Urinary bladder (tissue), 4 donors: ENCODE data around the gene NAV3. TPM values are rescaled to one million over a fixed set of nuclear protein-coding genes. Genes with fewer than 3 reads are reported as not detected.

Experiments
- DNase-seq: peaks from one replicate; pipeline ENCODE4 v3.0.0-alpha.2; 2015; ENCODE audit errors: extremely low spot score
- H3K27ac ChIP-seq: one replicate; pipeline ENCODE4 v1.5.1; 2013; ENCODE audit warnings: low read depth, mild to moderate bottlenecking, moderate library complexity
- H3K36me3 ChIP-seq: one replicate; pipeline ENCODE4 v1.6.1; 2013; ENCODE audit warnings: mild to moderate bottlenecking, moderate library complexity; ENCODE audit not compliant: insufficient read depth
- H3K4me1 ChIP-seq: one replicate; pipeline ENCODE4 v1.6.1; 2013; ENCODE audit warnings: mild to moderate bottlenecking, moderate library complexity; ENCODE audit not compliant: insufficient read depth
- H3K4me3 ChIP-seq: one replicate; pipeline ENCODE4 v1.5.1; 2013; ENCODE audit warnings: low read depth, low read length
- WGBS: extraction: QIAGEN DNeasy Blood & Tissue Kit; methylation state at CpG from one replicate; pipeline ENCODE4 v1.1.7; 2013; 5-methylcytosine and 5-hydroxymethylcytosine counted together
- polyA plus RNA-seq: library from polyadenylated mRNA; stranded (reverse); fragments of 200-250 nt; gene quantifications from one replicate; pipeline ENCODE4 v1.2.3, GENCODE V29; 2013
- total RNA-seq: library from RNA; depleted of rRNA; stranded (reverse); fragments of >200 nt; gene quantifications from one replicate; pipeline ENCODE4 v1.2.3, GENCODE V29; 2014
- donor health status: healthy with polysubstance abuse.
- donor health status: healthy.

NAV3 gene
- 97.2 TPM for total RNA-seq
- polyA plus RNA-seq, result 5.3 TPM

GRCh38 chr12:77830583-77831351 is at the start of gene NAV3:
TSS of gene NAV3 (plus strand) at chr12:77830894. CDS start at chr12:77831462, 568 bp downstream.
- Histone ChIP-seq H3K27ac (no peak within 1 kb of the TSS), H3K36me3 (no peaks in the 10 kb centered on the region), H3K4me1 (no peaks in the 10 kb centered on the region), H3K4me3 (no peak within 1 kb of the TSS)
- WGBS, result 13% methylated on average over 3 of the region's 3 CpGs
- peak; percentile 59 for DNase-seq

GRCh38 chr12:77782034-77782433 is 48.7 kb upstream of the NAV3 start:
- H3K4me1 ChIP-seq, result no peaks in the 10 kb centered on the region
- no peak overlapping the region for H3K27ac ChIP-seq
- no peak overlapping the region for H3K4me3 ChIP-seq
- DNase-seq, result no peak
- WGBS, result 62% methylated on average over 2 of the region's 2 CpGs
- H3K36me3 ChIP-seq, result no peaks in the 10 kb centered on the region

GRCh38 chr12:77782766-77783165 is 47.9 kb upstream of the NAV3 start:
- Histone ChIP-seq H3K4me1 (no peaks in the 10 kb centered on the region), H3K27ac (no peak overlapping the region), H3K36me3 (no peaks in the 10 kb centered on the region), H3K4me3 (no peak overlapping the region)
- 92% methylated on average over 1 of the region's 1 CpG for WGBS
- no peak for DNase-seq

- H3K36me3 ChIP-seq, result no peaks in the 10 kb centered on the region
- H3K27ac ChIP-seq, result no peak overlapping the region
- H3K4me3 ChIP-seq, result no peak overlapping the region
- no peak for DNase-seq
- H3K4me1 ChIP-seq, result no peaks in the 10 kb centered on the region
Observed at GRCh38 chr12:77785211-77785610, 45.5 kb upstream of the NAV3 start.

DNA sequence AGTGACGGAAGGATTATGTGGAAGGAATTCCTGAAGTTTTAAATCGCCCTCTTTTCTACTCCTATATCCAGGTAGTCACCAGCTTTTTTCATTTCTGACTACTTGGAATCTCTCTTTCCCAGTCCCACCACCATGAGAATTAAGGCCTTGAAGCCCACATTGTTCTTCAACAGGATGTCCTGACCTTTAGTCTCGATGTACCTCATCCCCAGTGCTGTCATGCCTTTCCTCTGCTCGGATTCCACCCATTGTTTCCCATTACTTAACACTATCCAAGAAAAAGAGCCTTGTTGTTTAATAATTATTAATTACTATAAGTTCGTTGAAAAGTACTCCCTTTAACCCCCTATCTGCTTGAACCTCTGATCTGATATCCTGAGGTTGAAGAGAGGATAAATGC is 44.0 kb upstream of the NAV3 start:
- Histone ChIP-seq H3K27ac (no peak overlapping the region), H3K4me3 (no peak overlapping the region), H3K36me3 (no peaks in the 10 kb centered on the region), H3K4me1 (no peaks in the 10 kb centered on the region)
- no peak for DNase-seq
- WGBS, result 88% methylated on average over 5 of the region's 5 CpGs

DNA sequence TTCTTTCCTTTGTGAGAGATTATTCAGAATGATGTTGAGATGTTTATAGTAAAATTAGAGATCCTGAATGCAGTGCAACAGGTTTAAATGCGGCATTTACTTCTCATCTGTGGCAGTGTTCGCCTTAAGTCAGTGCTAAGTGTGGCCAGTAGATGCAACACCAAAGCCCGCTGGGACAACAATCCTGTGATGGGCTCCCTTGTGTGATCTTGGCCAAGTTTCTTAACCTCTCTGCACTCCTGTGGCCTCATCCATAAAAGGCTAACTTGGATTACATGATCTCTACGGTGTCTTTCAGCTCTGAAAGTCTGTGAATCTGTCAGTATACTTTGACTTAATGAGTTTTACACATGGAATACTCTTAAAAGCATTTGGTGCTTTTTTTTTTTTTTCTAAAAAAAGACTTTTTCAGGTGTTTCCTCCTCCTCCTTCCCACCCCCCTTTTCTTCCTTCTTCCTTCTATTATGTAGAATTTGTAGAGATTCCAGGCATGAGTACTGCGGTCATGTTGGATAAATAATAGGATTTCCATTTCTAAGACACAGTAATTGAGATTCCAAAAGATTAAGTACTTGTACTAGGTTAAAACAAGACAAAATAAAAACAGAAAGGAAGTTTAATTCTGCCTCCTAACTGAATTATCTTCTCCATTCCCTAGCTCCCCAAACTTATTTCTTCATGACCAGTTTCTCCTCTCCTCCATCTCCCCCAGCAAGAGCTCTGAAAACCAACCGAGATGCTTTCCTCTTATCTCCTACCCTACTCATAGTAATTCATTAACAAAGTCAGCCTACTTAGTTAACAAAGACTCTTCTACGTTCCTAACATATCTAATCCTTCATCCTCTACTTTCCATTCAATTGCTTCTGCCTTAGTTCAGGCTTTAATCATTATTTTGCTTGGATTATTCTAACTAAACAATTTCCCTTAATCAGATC is 42.2 kb upstream of the NAV3 start:
- DNase-seq, result no peak
- no peak overlapping the region for H3K4me3 ChIP-seq
- no peaks in the 10 kb centered on the region for H3K36me3 ChIP-seq
- WGBS, result 59% methylated on average over 7 of the region's 7 CpGs
- H3K4me1 ChIP-seq, result no peaks in the 10 kb centered on the region
- no peak overlapping the region for H3K27ac ChIP-seq

- 85% methylated on average over 3 of the region's 3 CpGs for WGBS
- no peaks in the 10 kb centered on the region for H3K4me1 ChIP-seq
- DNase-seq, result no peak
- no peak overlapping the region for H3K4me3 ChIP-seq
- H3K36me3 ChIP-seq, result no peaks in the 10 kb centered on the region
- no peak overlapping the region for H3K27ac ChIP-seq
Observed at GRCh38 chr12:77795699-77796098, 35.0 kb upstream of the NAV3 start.

GRCh38 chr12:77796775-77797174 is 33.9 kb upstream of the NAV3 start:
- WGBS, result 63% methylated on average over 1 of the region's 1 CpG
- no peak overlapping the region for H3K27ac ChIP-seq
- no peaks in the 10 kb centered on the region for H3K36me3 ChIP-seq
- no peak for DNase-seq
- no peaks in the 10 kb centered on the region for H3K4me1 ChIP-seq
- no peak overlapping the region for H3K4me3 ChIP-seq

GRCh38 chr12:77800501-77800900 is 30.2 kb upstream of the NAV3 start:
- 58% methylated on average over 2 of the region's 2 CpGs for WGBS
- Histone ChIP-seq H3K4me3 (no peak overlapping the region), H3K4me1 (no peaks in the 10 kb centered on the region), H3K27ac (no peak overlapping the region), H3K36me3 (no peaks in the 10 kb centered on the region)
- no peak for DNase-seq

DNA sequence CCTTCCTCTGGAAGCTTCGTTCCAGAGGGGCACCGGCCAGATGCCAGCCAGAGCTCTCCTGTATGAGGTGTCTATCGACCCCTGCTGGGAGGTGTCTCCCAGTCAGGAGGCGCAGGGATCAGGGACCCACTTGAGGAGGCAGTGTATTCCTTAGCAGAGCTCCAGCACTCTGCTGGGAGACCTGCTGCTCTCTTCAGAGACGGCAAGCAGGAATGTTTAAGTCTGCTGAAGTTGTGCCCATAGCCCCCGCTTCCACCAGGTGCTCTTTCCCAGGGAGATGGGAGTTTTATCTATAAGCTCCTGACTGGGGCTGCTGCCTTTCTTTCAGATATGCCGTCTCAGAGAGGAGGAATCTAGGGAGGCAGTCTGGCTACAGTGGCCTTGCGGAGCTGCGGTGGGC is 22.2 kb upstream of the NAV3 start:
- H3K27ac ChIP-seq, result no peak overlapping the region
- H3K36me3 ChIP-seq, result no peaks in the 10 kb centered on the region
- H3K4me1 ChIP-seq, result no peaks in the 10 kb centered on the region
- 81% methylated on average over 9 of the region's 9 CpGs for WGBS
- DNase-seq, result no peak
- no peak overlapping the region for H3K4me3 ChIP-seq

DNA sequence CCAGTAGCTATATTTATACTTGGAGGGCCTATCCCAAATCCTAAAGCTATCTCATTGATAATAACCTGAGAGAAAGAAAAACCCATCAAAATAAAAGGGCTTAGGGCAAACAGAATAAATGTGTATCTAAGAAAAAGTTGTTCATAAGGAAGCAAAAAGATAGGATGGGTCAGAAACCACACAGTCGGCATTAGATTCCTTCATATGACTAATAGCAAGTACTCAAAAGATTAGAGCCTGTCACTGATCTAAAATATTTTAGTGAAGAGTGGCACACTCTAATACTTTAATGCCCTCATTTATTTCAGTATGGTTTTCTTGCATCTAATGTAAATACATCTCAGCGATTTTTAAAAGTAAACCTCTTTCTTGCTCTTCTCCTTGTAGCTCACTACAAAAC is 17.1 kb upstream of the NAV3 start:
- Histone ChIP-seq H3K27ac (no peak overlapping the region), H3K4me3 (no peak overlapping the region), H3K36me3 (no peaks in the 10 kb centered on the region), H3K4me1 (no peaks in the 10 kb centered on the region)
- WGBS, result 72% methylated on average over 2 of the region's 2 CpGs
- DNase-seq, result no peak

DNA sequence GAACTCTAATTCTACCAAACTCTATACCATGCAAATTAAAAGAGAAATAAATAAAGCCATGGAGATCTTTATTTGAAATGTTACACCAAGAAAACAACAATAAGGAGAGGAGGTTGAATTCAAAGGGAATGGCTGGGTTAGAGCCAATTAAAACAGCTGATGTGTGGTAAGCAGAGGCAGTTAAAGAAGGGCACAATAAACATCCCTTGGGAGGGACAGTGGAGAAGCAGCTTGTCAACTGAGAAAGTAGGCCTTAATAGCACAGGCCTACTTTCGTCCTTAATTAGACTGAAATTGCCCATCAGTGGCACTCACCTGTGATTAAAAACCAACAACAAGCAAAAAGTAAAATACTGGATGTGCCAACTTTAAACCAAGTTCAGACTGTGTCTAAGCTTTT is 16.3 kb upstream of the NAV3 start:
- Histone ChIP-seq H3K4me1 (no peaks in the 10 kb centered on the region), H3K27ac (no peak overlapping the region), H3K36me3 (no peaks in the 10 kb centered on the region), H3K4me3 (no peak overlapping the region)
- WGBS, result 85% methylated on average over 1 of the region's 1 CpG
- DNase-seq, result no peak

GRCh38 chr12:77816196-77816595 is 14.5 kb upstream of the NAV3 start:
- Histone ChIP-seq H3K27ac (no peak overlapping the region), H3K4me1 (no peaks in the 10 kb centered on the region), H3K36me3 (no peaks in the 10 kb centered on the region), H3K4me3 (no peak overlapping the region)
- no peak for DNase-seq

DNA sequence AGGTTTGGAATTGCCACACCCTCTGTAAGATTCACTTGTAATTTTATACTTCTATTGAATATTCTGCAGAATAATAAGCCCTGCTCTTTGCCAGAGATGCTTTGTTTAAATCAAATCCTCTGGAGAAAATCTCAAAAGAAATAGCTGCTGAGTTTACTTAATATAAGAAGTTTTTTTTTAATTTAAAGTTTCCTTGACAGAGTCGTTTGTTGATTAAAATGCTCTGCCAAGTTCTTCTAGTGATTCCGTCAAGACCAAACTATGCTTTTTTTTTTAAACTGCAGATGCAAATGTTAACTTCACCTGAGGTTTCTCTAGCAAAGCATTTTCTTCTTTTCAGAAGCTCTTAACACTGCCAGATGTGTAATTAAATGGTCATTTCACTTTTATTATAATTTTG is 13.4 kb upstream of the NAV3 start:
- 16% methylated on average over 2 of the region's 2 CpGs for WGBS
- no peaks in the 10 kb centered on the region for H3K36me3 ChIP-seq
- no peak overlapping the region for H3K4me3 ChIP-seq
- no peak overlapping the region for H3K27ac ChIP-seq
- no peak for DNase-seq
- no peaks in the 10 kb centered on the region for H3K4me1 ChIP-seq
